HepG2 (cell line): Measurements from ENCODE around the gene LIM2. TPM values are rescaled to one million over a fixed set of nuclear protein-coding genes. Genes with fewer than 3 reads are reported as not detected.
A peak's percentile ranks its signal among the peaks of the same experiment; 100 is the strongest.

Experiments used
- ATM ChIP-seq: fragments of 450-650 bp; IDR thresholded peaks from 2 replicates; pipeline ENCODE4 v1.7.1; 2017; ENCODE audit warnings: mild to moderate bottlenecking, borderline replicate concordance
- BORCS8-MEF2B ChIP-seq: sonication (generic); formaldehyde crosslinking; IDR thresholded peaks from 2 replicates; pipeline ENCODE4 v1.8.0; 2022; ENCODE audit warnings: mild to moderate bottlenecking, missing genetic modification reagents
- CAMTA2 ChIP-seq: sonication (generic); formaldehyde crosslinking; IDR thresholded peaks from 2 replicates; pipeline ENCODE4 v1.4.0; 2020; ENCODE audit warnings: mild to moderate bottlenecking, missing genetic modification reagents, borderline replicate concordance
- ETV5 ChIP-seq: IDR thresholded peaks from 2 replicates; pipeline ENCODE4 v1.6.1; 2018; ENCODE audit warnings: missing biosample characterization, missing genetic modification reagents, inconsistent platforms, borderline replicate concordance
- GATAD2A ChIP-seq: IDR thresholded peaks from 2 replicates; pipeline ENCODE4 v1.6.1; 2016
- MED8 ChIP-seq: sonication (generic); formaldehyde crosslinking; IDR thresholded peaks from 2 replicates; pipeline ENCODE4 v1.8.1; 2023; ENCODE audit warnings: mild to moderate bottlenecking, missing genetic modification reagents; ENCODE audit not compliant: insufficient replicate concordance
- RORA ChIP-seq: sonication (generic); formaldehyde crosslinking; IDR thresholded peaks from 2 replicates; pipeline ENCODE4 v1.5.0; 2020; ENCODE audit warnings: mild to moderate bottlenecking, missing genetic modification reagents, moderate library complexity
- SMARCE1 ChIP-seq: fragments of 450-650 bp; IDR thresholded peaks from 2 replicates; pipeline ENCODE4 v1.6.1; 2017; ENCODE audit warnings: borderline replicate concordance
- TEAD3 ChIP-seq: optimal IDR thresholded peaks from 2 replicates; pipeline ENCODE3; 2016; ENCODE audit warnings: borderline replicate concordance
- ZNF24 ChIP-seq: fragments of 450-650 bp; IDR thresholded peaks from 2 replicates; pipeline ENCODE4 v1.6.1; 2017; ENCODE audit warnings: antibody characterized with exemption, mild to moderate bottlenecking
- ZNF747 ChIP-seq: sonication (generic); formaldehyde crosslinking; IDR thresholded peaks from 2 replicates; pipeline ENCODE4 v1.8.1; 2023; ENCODE audit warnings: missing genetic modification reagents, mild to moderate bottlenecking, borderline replicate concordance
- ZNF790 ChIP-seq: sonication (generic); formaldehyde crosslinking; IDR thresholded peaks from 2 replicates; pipeline ENCODE4 v1.8.0; 2022; ENCODE audit warnings: missing genetic modification reagents, mild to moderate bottlenecking, borderline replicate concordance
- ZNF83 ChIP-seq: sonication (generic); formaldehyde crosslinking; IDR thresholded peaks from 2 replicates; pipeline ENCODE4 v1.4.0; 2020; ENCODE audit warnings: missing genetic modification reagents, mild to moderate bottlenecking, borderline replicate concordance
- ZSCAN21 ChIP-seq: sonication (generic); formaldehyde crosslinking; IDR thresholded peaks from 2 replicates; pipeline ENCODE4 v1.8.0; 2022; ENCODE audit warnings: mild to moderate bottlenecking, missing genetic modification reagents, moderate library complexity, borderline replicate concordance
- polyA plus RNA-seq, 8 experiments: library from polyadenylated mRNA; depleted of rRNA in 3 of 8; stranded (reverse) in 7 of 8; unstranded in 1 of 8; fragments of >200 nt; fragmentation: Illumina TruSeq in 4 of 8; extraction: Trizol in 4 of 8; gene quantifications; 2 replicates each; pipeline versions ENCODE4 v1.2.1 to v1.2.3, GENCODE V29; 2011 to 2016; ENCODE audit warnings: low read depth in 4 of 8, missing spikeins in 1 of 8, mixed read lengths in 1 of 8; ENCODE audit not compliant: insufficient read depth in 1 of 8
- total RNA-seq, 5 experiments: library from RNA; depleted of rRNA; stranded (reverse); fragments of >200 nt; fragmentation: Illumina TruSeq; extraction: Trizol; gene quantifications; 2 replicates each; pipeline ENCODE4 v1.2.3, GENCODE V29; 2016; ENCODE audit warnings: low read depth in 1 of 5
- TF ChIP-seq, protein P1 (sequence below): sonication (generic); formaldehyde crosslinking; IDR thresholded peaks from 2 replicates; pipeline ENCODE4 v1.4.0; 2020; ENCODE audit warnings: missing genetic modification reagents, borderline replicate concordance
- TF ChIP-seq, protein P2 (sequence below): IDR thresholded peaks from 2 replicates; pipeline ENCODE4 v1.6.1; 2016
- TF ChIP-seq, protein P3 (sequence below): sonication (generic); formaldehyde crosslinking; IDR thresholded peaks from 2 replicates; pipeline ENCODE4 v1.4.0; 2020; ENCODE audit warnings: missing genetic modification reagents
- TF ChIP-seq, protein P4 (sequence below): sonication (generic); formaldehyde crosslinking; IDR thresholded peaks from 2 replicates; pipeline ENCODE4 v1.5.0; 2020; ENCODE audit warnings: mild to moderate bottlenecking, low read depth, missing genetic modification reagents, borderline replicate concordance
- TF ChIP-seq, protein P5 (sequence below): sonication (generic); formaldehyde crosslinking; IDR thresholded peaks from 2 replicates; pipeline ENCODE4 v1.4.0; 2020; ENCODE audit warnings: missing genetic modification reagents, low read depth, mild to moderate bottlenecking, borderline replicate concordance

The LIM2 gene
- total and polyA plus RNA-seq, 2 of the 13 experiments (the other 11 are each of a cell fraction or from before 2014, with no cell fraction given): 1.3 TPM; not detected in 1

GRCh38 chr19:51422053-51422448, 34.3 kb upstream of the LIM2 start (continued):
- TF ChIP-seq, protein P1, sequence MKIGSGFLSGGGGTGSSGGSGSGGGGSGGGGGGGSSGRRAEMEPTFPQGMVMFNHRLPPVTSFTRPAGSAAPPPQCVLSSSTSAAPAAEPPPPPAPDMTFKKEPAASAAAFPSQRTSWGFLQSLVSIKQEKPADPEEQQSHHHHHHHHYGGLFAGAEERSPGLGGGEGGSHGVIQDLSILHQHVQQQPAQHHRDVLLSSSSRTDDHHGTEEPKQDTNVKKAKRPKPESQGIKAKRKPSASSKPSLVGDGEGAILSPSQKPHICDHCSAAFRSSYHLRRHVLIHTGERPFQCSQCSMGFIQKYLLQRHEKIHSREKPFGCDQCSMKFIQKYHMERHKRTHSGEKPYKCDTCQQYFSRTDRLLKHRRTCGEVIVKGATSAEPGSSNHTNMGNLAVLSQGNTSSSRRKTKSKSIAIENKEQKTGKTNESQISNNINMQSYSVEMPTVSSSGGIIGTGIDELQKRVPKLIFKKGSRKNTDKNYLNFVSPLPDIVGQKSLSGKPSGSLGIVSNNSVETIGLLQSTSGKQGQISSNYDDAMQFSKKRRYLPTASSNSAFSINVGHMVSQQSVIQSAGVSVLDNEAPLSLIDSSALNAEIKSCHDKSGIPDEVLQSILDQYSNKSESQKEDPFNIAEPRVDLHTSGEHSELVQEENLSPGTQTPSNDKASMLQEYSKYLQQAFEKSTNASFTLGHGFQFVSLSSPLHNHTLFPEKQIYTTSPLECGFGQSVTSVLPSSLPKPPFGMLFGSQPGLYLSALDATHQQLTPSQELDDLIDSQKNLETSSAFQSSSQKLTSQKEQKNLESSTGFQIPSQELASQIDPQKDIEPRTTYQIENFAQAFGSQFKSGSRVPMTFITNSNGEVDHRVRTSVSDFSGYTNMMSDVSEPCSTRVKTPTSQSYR (CRISPR knock-in tag): peak; percentile 76; the same call in 1 of the 2 replicates
- TF ChIP-seq ZSCAN21 (CRISPR knock-in tag): peak; percentile 97
- no peak for TF ChIP-seq ZNF24
- TF ChIP-seq ATM: no peak
- TF ChIP-seq CAMTA2 (CRISPR knock-in tag): peak; percentile 90; the same call in 1 of the 2 replicates
- TF ChIP-seq BORCS8-MEF2B: peak; percentile 99
- TF ChIP-seq SMARCE1: no peak
- peak; percentile 94; the same call in 1 of the 2 replicates for TF ChIP-seq ZNF790 (CRISPR knock-in tag)
- TF ChIP-seq, protein P2, sequence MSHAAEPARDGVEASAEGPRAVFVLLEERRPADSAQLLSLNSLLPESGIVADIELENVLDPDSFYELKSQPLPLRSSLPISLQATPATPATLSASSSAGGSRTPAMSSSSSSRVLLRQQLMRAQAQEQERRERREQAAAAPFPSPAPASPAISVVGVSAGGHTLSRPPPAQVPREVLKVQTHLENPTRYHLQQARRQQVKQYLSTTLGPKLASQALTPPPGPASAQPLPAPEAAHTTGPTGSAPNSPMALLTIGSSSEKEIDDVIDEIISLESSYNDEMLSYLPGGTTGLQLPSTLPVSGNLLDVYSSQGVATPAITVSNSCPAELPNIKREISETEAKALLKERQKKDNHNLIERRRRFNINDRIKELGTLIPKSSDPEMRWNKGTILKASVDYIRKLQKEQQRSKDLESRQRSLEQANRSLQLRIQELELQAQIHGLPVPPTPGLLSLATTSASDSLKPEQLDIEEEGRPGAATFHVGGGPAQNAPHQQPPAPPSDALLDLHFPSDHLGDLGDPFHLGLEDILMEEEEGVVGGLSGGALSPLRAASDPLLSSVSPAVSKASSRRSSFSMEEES (CRISPR knock-in tag): peak; percentile 95
- TF ChIP-seq ZNF747 (CRISPR knock-in tag): peak; percentile 88
- TF ChIP-seq ZNF83 (CRISPR knock-in tag): peak; percentile 98
- no peak for TF ChIP-seq MED8 (CRISPR knock-in tag)
- TF ChIP-seq, protein P3, sequence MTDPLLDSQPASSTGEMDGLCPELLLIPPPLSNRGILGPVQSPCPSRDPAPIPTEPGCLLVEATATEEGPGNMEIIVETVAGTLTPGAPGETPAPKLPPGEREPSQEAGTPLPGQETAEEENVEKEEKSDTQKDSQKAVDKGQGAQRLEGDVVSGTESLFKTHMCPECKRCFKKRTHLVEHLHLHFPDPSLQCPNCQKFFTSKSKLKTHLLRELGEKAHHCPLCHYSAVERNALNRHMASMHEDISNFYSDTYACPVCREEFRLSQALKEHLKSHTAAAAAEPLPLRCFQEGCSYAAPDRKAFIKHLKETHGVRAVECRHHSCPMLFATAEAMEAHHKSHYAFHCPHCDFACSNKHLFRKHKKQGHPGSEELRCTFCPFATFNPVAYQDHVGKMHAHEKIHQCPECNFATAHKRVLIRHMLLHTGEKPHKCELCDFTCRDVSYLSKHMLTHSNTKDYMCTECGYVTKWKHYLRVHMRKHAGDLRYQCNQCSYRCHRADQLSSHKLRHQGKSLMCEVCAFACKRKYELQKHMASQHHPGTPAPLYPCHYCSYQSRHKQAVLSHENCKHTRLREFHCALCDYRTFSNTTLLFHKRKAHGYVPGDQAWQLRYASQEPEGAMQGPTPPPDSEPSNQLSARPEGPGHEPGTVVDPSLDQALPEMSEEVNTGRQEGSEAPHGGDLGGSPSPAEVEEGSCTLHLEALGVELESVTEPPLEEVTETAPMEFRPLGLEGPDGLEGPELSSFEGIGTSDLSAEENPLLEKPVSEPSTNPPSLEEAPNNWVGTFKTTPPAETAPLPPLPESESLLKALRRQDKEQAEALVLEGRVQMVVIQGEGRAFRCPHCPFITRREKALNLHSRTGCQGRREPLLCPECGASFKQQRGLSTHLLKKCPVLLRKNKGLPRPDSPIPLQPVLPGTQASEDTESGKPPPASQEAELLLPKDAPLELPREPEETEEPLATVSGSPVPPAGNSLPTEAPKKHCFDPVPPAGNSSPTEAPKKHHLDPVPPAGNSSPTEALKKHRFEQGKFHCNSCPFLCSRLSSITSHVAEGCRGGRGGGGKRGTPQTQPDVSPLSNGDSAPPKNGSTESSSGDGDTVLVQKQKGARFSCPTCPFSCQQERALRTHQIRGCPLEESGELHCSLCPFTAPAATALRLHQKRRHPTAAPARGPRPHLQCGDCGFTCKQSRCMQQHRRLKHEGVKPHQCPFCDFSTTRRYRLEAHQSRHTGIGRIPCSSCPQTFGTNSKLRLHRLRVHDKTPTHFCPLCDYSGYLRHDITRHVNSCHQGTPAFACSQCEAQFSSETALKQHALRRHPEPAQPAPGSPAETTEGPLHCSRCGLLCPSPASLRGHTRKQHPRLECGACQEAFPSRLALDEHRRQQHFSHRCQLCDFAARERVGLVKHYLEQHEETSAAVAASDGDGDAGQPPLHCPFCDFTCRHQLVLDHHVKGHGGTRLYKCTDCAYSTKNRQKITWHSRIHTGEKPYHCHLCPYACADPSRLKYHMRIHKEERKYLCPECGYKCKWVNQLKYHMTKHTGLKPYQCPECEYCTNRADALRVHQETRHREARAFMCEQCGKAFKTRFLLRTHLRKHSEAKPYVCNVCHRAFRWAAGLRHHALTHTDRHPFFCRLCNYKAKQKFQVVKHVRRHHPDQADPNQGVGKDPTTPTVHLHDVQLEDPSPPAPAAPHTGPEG: peak; percentile 94
- peak; percentile 68 for TF ChIP-seq ETV5 (CRISPR knock-in tag)
- no peak for TF ChIP-seq RORA (CRISPR knock-in tag)
- TF ChIP-seq GATAD2A (CRISPR knock-in tag): peak; percentile 75
- TF ChIP-seq, protein P4, sequence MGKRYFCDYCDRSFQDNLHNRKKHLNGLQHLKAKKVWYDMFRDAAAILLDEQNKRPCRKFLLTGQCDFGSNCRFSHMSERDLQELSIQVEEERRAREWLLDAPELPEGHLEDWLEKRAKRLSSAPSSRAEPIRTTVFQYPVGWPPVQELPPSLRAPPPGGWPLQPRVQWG (CRISPR knock-in tag): no peak
- peak; percentile 80 for TF ChIP-seq TEAD3 (CRISPR knock-in tag)
- TF ChIP-seq, protein P5, sequence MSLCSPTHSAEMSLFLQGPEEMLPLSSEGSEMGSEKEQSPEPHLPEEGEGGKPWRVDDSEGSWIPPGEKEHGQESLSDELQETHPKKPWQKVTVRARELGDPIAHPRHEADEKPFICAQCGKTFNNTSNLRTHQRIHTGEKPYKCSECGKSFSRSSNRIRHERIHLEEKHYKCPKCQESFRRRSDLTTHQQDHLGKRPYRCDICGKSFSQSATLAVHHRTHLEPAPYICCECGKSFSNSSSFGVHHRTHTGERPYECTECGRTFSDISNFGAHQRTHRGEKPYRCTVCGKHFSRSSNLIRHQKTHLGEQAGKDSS (CRISPR knock-in tag): peak; percentile 90; the same call in 1 of the 2 replicates
